ENCODE measurements around the gene BACE2. TPM values are rescaled to one million over a fixed set of nuclear protein-coding genes. Genes with fewer than 3 reads are reported as not detected.

The BACE2 gene
- total RNA-seq, 3 donors from 2014 or later (not counting 1 experiment from before 2014, with no cell fraction given), result 0.12 to 10.3 (median 0.29) TPM

- Histone ChIP-seq H3K4me1 (ENCODE audit: control insufficient read depth, insufficient read depth, low read length) (peaks cover 6% of the 10 kb centered on the region), H3K27ac (ENCODE audit: low read length) (no peak overlapping the region), H3K9me3 (ENCODE audit: control insufficient read depth, insufficient read depth, low read length) (no peaks in the 10 kb centered on the region), H3K36me3 (ENCODE audit: control insufficient read depth, insufficient read depth, low read length) (no peaks in the 10 kb centered on the region), H3K4me3 (ENCODE audit: low read length) (no peak overlapping the region), H3K27me3 (ENCODE audit: control insufficient read depth, insufficient read depth, low read length) (no peaks in the 10 kb centered on the region)
- intact Hi-C loops (cut with micrococcal nuclease), result no loop called here
- Mint-ChIP-seq H3K9me3 (no peaks in the 10 kb centered on the region), H3K27ac (no peak overlapping the region), H3K36me3 (no peaks in the 10 kb centered on the region), H3K27me3 (ENCODE audit: low read depth in 2 of 2) (peaks cover 17 to 20% of the 10 kb centered on the region in 2 donors), H3K4me1 (peaks cover 9 to 10% of the 10 kb centered on the region in 2 donors), H3K4me3 (no peak overlapping the region)
- WGBS (ENCODE audit: insufficient coverage), result 86% methylated on average over 4 of the region's 4 CpGs
- TF ChIP-seq CTCF (IDR thresholded peaks at IDR 0.05), result no peak
- DNase-seq (no peak), ATAC-seq (no peak)
Observed at GRCh38 chr21:41295721-41296254, 127.8 kb downstream of the BACE2 start.

GRCh38 chr21:41302976-41303375, 135.0 kb downstream of the BACE2 start:
- H3K4me1 ChIP-seq (ENCODE audit: control insufficient read depth, insufficient read depth, low read length), result no peaks in the 10 kb centered on the region
- H3K36me3 ChIP-seq (ENCODE audit: control insufficient read depth, insufficient read depth, low read length), result no peaks in the 10 kb centered on the region
- no peaks in the 10 kb centered on the region for H3K4me1 Mint-ChIP-seq
- no peak overlapping the region for H3K27ac Mint-ChIP-seq
- no peaks in the 10 kb centered on the region for H3K27me3 ChIP-seq (ENCODE audit: control insufficient read depth, insufficient read depth, low read length)
- 85% methylated on average over 1 of the region's 1 CpG for WGBS (ENCODE audit: insufficient coverage)
- no peaks in the 10 kb centered on the region for H3K9me3 ChIP-seq (ENCODE audit: control insufficient read depth, insufficient read depth, low read length)
- H3K27me3 Mint-ChIP-seq (ENCODE audit: low read depth in 2 of 2), result peaks cover 4 to 38% of the 10 kb centered on the region in 2 donors
- TF ChIP-seq CTCF (IDR thresholded peaks at IDR 0.05), result no peak
- H3K4me3 Mint-ChIP-seq, result no peak overlapping the region
- no peaks in the 10 kb centered on the region for H3K36me3 Mint-ChIP-seq
- H3K4me3 ChIP-seq (ENCODE audit: low read length), result no peak overlapping the region
- DNase-seq (no peak), ATAC-seq (no peak)
- intact Hi-C loops (cut with micrococcal nuclease), result no loop called here
- no peak overlapping the region for H3K27ac ChIP-seq (ENCODE audit: low read length)
- H3K9me3 Mint-ChIP-seq, result no peaks in the 10 kb centered on the region

GRCh38 chr21:41304068-41304720, 136.2 kb downstream of the BACE2 start:
- H3K27ac Mint-ChIP-seq, result no peak overlapping the region

More at GRCh38 chr21:41304068-41304720, 136.2 kb downstream of the BACE2 start:
- H3K27me3 Mint-ChIP-seq (ENCODE audit: low read depth in 2 of 2), result peaks cover 4 to 39% of the 10 kb centered on the region in 2 donors
- no peaks in the 10 kb centered on the region for H3K9me3 Mint-ChIP-seq
- intact Hi-C loops (cut with micrococcal nuclease), result no loop called here
- no peaks in the 10 kb centered on the region for H3K4me1 Mint-ChIP-seq
- no peak for TF ChIP-seq CTCF (IDR thresholded peaks at IDR 0.05)
- DNase-seq (no peak), ATAC-seq (no peak)
- H3K27me3 ChIP-seq (ENCODE audit: control insufficient read depth, insufficient read depth, low read length), result no peaks in the 10 kb centered on the region
- H3K36me3 Mint-ChIP-seq, result no peaks in the 10 kb centered on the region
- 96% methylated on average over 40 of the region's 40 CpGs for WGBS (ENCODE audit: insufficient coverage)
- no peak overlapping the region for H3K4me3 Mint-ChIP-seq
- no peaks in the 10 kb centered on the region for H3K36me3 ChIP-seq (ENCODE audit: control insufficient read depth, insufficient read depth, low read length)
- no peak overlapping the region for H3K4me3 ChIP-seq (ENCODE audit: low read length)
- H3K4me1 ChIP-seq (ENCODE audit: control insufficient read depth, insufficient read depth, low read length), result no peaks in the 10 kb centered on the region
- no peaks in the 10 kb centered on the region for H3K9me3 ChIP-seq (ENCODE audit: control insufficient read depth, insufficient read depth, low read length)
- no peak overlapping the region for H3K27ac ChIP-seq (ENCODE audit: low read length)

All from natural killer cell (primary cell).